HEK293 (cell line): ENCODE measurements around the gene LIN52.

Experiments
- CTCF ChIA-PET: fragments of 350-600 bp; formaldehyde crosslinking; extraction: SDS; loops from one replicate; lab custom pipeline; 2021; ENCODE audit warnings: antibody characterized with exemption; lab: Yijun Ruan, JAX
- POLR2A ChIA-PET: fragments of 300-600 bp; formaldehyde crosslinking; extraction: SDS; loops from one replicate; lab custom pipeline; 2020; ENCODE audit warnings: antibody characterized with exemption, inconsistent platforms; lab: Yijun Ruan, JAX
- H3K27ac ChIP-seq: fragments of 200-500 bp; sonication (Bioruptor generic); 2 replicates; pipeline ENCODE4 v1.5.1; 2014; ENCODE audit warnings: low read depth, low read length, control low read depth, inconsistent platforms; ENCODE audit errors: extremely low read depth
- H3K36me3 ChIP-seq, 2 experiments: fragments of 200-500 bp in 1 of 2; sonication (Bioruptor generic) in 1 of 2; 1 replicate in 1 of 2; 2 replicates in 1 of 2; pipeline ENCODE4 v1.5.1; 2014 to 2017; ENCODE audit warnings: inconsistent platforms in 2 of 2, low read length in 2 of 2; ENCODE audit not compliant: control insufficient read depth in 2 of 2, insufficient read depth in 1 of 2
- H3K4me1 ChIP-seq: fragments of 200-500 bp; sonication (Bioruptor generic); 2 replicates; pipeline ENCODE4 v1.5.1; 2014; ENCODE audit warnings: mild to moderate bottlenecking, low read length, inconsistent platforms; ENCODE audit not compliant: control insufficient read depth, insufficient read depth
- H3K4me3 ChIP-seq: 2 replicates; pipeline ENCODE4 v1.5.1; 2011; ENCODE audit warnings: low read depth, mild to moderate bottlenecking, control low read depth, low read length, moderate library complexity
- H3K9me3 ChIP-seq: fragments of 200-500 bp; sonication (Bioruptor generic); 2 replicates; pipeline ENCODE4 v1.5.1; 2014; ENCODE audit warnings: low read depth, low read length, inconsistent platforms; ENCODE audit not compliant: control insufficient read depth, insufficient read depth
- MEIS1 ChIP-seq: sonication (generic); formaldehyde crosslinking; IDR thresholded peaks from 2 replicates; pipeline ENCODE4 v1.8.1; 2022; ENCODE audit warnings: missing genetic modification reagents, mild to moderate bottlenecking, borderline replicate concordance
- SP2 ChIP-seq: fragments of 450-650 bp; formaldehyde crosslinking; IDR thresholded peaks from 2 replicates; pipeline ENCODE4 v1.5.1; 2016; ENCODE audit warnings: missing biosample characterization, missing genetic modification characterization
- ZFP37 ChIP-seq: fragments of 450-650 bp; formaldehyde crosslinking; IDR thresholded peaks from 2 replicates; pipeline ENCODE4 v1.5.1; 2016; ENCODE audit warnings: missing biosample characterization, missing genetic modification characterization
- ZNF132 ChIP-seq: fragments of 450-650 bp; formaldehyde crosslinking; IDR thresholded peaks from 2 replicates; pipeline ENCODE4 v1.5.1; 2017; ENCODE audit warnings: missing biosample characterization, missing genetic modification characterization, borderline replicate concordance
- ZNF16 ChIP-seq: fragments of 450-650 bp; formaldehyde crosslinking; IDR thresholded peaks from 2 replicates; pipeline ENCODE4 v1.5.1; 2016; ENCODE audit warnings: low read depth, missing biosample characterization, missing genetic modification characterization
- ZNF202 ChIP-seq: fragments of 450-650 bp; formaldehyde crosslinking; IDR thresholded peaks from 2 replicates; pipeline ENCODE4 v1.5.1; 2016; ENCODE audit warnings: missing biosample characterization, missing genetic modification characterization, borderline replicate concordance
- ZNF324 ChIP-seq: fragments of 450-650 bp; formaldehyde crosslinking; IDR thresholded peaks from 2 replicates; pipeline ENCODE4 v1.5.1; 2016; ENCODE audit warnings: missing biosample characterization, missing genetic modification characterization
- ZNF391 ChIP-seq: fragments of 450-650 bp; formaldehyde crosslinking; IDR thresholded peaks from 2 replicates; pipeline ENCODE4 v1.5.1; 2016; ENCODE audit warnings: low read depth, missing biosample characterization, missing genetic modification characterization, borderline replicate concordance
- ZNF529 ChIP-seq: fragments of 450-650 bp; formaldehyde crosslinking; IDR thresholded peaks from 2 replicates; pipeline ENCODE4 v1.5.1; 2017; ENCODE audit warnings: missing genetic modification characterization, missing biosample characterization; ENCODE audit not compliant: insufficient replicate concordance
- ZNF664 ChIP-seq: fragments of 450-650 bp; formaldehyde crosslinking; IDR thresholded peaks from 2 replicates; pipeline ENCODE4 v1.5.1; 2016; ENCODE audit warnings: missing biosample characterization, missing genetic modification characterization
- ZNF677 ChIP-seq: fragments of 450-650 bp; IDR thresholded peaks from 2 replicates; pipeline ENCODE4 v1.5.0; 2018; ENCODE audit warnings: missing biosample characterization, mild to moderate bottlenecking, missing genetic modification characterization, moderate library complexity
- ZNF792 ChIP-seq: fragments of 450-650 bp; formaldehyde crosslinking; IDR thresholded peaks from 2 replicates; pipeline ENCODE4 v1.5.1; 2016; ENCODE audit warnings: missing biosample characterization, missing genetic modification characterization
- ZSCAN23 ChIP-seq: fragments of 450-650 bp; formaldehyde crosslinking; IDR thresholded peaks from 2 replicates; pipeline ENCODE4 v1.5.1; 2016; ENCODE audit warnings: missing biosample characterization, missing genetic modification characterization
- TF ChIP-seq, protein P1 (sequence below): sonication (generic); formaldehyde crosslinking; IDR thresholded peaks from 2 replicates; pipeline ENCODE4 v1.8.1; 2022; ENCODE audit warnings: mild to moderate bottlenecking, moderate library complexity, missing genetic modification reagents
- TF ChIP-seq, protein P2 (sequence below): fragments of 450-650 bp; formaldehyde crosslinking; IDR thresholded peaks from 2 replicates; pipeline ENCODE4 v1.5.1; 2016; ENCODE audit warnings: missing biosample characterization, missing genetic modification characterization
- TF ChIP-seq, protein P3 (sequence below): fragments of 450-650 bp; formaldehyde crosslinking; IDR thresholded peaks from 2 replicates; pipeline ENCODE4 v1.5.1; 2017; ENCODE audit warnings: missing biosample characterization, missing genetic modification characterization
- TF ChIP-seq, protein P4 (sequence below): fragments of 450-650 bp; formaldehyde crosslinking; IDR thresholded peaks from 2 replicates; pipeline ENCODE4 v1.5.1; 2016; ENCODE audit warnings: missing biosample characterization, missing genetic modification characterization
- TF ChIP-seq, protein P5 (sequence below): fragments of 450-650 bp; formaldehyde crosslinking; IDR thresholded peaks from 2 replicates; pipeline ENCODE4 v1.5.1; 2016; ENCODE audit warnings: missing biosample characterization, missing genetic modification characterization

Gene LIN52

DNA sequence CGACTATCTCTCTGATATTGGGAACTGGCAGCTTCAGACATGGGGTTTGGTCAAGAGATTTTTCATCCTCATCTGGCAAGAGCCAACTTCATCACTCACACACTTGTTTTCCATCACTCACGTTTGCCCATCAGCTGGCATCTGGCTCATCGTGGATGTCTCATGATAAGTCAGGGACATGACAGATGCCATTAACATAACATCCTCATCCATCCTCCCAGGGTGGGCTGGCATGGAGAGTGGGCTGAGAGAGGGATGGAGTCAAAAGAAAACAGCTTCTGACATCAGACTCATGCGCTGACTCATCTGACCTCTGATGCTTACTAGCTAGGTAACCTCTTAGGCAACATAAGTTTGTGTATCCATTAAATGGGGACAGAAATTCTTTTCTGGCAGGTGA lies 152.7 kb downstream of the LIN52 start:
- Histone ChIP-seq H3K9me3 (no peaks in the 10 kb centered on the region), H3K36me3 (no peaks in the 10 kb centered on the region), H3K27ac (no peak overlapping the region), H3K4me3 (no peak overlapping the region), H3K4me1 (no peaks in the 10 kb centered on the region)
- TF ChIP-seq ZNF16 (tag by site-specific recombination) (no peak), ZSCAN23 (tag by site-specific recombination) (no peak), ZNF529 (no peak), MEIS1 (CRISPR knock-in tag) (no peak), ZFP37 (tag by site-specific recombination) (no peak), ZNF792 (tag by site-specific recombination) (no peak), ZNF664 (tag by site-specific recombination) (no peak), ZNF132 (no peak), ZNF391 (tag by site-specific recombination) (no peak), ZNF677 (tag by site-specific recombination) (no peak), ZNF202 (tag by site-specific recombination) (no peak), ZNF324 (tag by site-specific recombination) (no peak), SP2 (tag by site-specific recombination) (no peak)
- TF ChIP-seq, protein P1, sequence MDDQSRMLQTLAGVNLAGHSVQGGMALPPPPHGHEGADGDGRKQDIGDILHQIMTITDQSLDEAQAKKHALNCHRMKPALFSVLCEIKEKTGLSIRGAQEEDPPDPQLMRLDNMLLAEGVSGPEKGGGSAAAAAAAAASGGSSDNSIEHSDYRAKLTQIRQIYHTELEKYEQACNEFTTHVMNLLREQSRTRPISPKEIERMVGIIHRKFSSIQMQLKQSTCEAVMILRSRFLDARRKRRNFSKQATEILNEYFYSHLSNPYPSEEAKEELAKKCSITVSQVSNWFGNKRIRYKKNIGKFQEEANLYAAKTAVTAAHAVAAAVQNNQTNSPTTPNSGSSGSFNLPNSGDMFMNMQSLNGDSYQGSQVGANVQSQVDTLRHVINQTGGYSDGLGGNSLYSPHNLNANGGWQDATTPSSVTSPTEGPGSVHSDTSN (CRISPR knock-in tag) = no peak
- TF ChIP-seq, protein P2, sequence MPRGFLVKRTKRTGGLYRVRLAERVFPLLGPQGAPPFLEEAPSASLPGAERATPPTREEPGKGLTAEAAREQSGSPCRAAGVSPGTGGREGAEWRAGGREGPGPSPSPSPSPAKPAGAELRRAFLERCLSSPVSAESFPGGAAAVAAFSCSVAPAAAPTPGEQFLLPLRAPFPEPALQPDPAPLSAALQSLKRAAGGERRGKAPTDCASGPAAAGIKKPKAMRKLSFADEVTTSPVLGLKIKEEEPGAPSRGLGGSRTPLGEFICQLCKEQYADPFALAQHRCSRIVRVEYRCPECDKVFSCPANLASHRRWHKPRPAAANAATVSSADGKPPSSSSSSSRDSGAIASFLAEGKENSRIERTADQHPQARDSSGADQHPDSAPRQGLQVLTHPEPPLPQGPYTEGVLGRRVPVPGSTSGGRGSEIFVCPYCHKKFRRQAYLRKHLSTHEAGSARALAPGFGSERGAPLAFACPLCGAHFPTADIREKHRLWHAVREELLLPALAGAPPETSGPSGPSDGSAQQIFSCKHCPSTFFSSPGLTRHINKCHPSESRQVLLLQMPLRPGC (tag by site-specific recombination) = no peak
- TF ChIP-seq, protein P3, sequence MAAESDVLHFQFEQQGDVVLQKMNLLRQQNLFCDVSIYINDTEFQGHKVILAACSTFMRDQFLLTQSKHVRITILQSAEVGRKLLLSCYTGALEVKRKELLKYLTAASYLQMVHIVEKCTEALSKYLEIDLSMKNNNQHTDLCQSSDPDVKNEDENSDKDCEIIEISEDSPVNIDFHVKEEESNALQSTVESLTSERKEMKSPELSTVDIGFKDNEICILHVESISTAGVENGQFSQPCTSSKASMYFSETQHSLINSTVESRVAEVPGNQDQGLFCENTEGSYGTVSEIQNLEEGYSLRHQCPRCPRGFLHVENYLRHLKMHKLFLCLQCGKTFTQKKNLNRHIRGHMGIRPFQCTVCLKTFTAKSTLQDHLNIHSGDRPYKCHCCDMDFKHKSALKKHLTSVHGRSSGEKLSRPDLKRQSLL (tag by site-specific recombination) = no peak
- TF ChIP-seq, protein P4, sequence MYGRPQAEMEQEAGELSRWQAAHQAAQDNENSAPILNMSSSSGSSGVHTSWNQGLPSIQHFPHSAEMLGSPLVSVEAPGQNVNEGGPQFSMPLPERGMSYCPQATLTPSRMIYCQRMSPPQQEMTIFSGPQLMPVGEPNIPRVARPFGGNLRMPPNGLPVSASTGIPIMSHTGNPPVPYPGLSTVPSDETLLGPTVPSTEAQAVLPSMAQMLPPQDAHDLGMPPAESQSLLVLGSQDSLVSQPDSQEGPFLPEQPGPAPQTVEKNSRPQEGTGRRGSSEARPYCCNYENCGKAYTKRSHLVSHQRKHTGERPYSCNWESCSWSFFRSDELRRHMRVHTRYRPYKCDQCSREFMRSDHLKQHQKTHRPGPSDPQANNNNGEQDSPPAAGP (tag by site-specific recombination) = no peak
- TF ChIP-seq, protein P5, sequence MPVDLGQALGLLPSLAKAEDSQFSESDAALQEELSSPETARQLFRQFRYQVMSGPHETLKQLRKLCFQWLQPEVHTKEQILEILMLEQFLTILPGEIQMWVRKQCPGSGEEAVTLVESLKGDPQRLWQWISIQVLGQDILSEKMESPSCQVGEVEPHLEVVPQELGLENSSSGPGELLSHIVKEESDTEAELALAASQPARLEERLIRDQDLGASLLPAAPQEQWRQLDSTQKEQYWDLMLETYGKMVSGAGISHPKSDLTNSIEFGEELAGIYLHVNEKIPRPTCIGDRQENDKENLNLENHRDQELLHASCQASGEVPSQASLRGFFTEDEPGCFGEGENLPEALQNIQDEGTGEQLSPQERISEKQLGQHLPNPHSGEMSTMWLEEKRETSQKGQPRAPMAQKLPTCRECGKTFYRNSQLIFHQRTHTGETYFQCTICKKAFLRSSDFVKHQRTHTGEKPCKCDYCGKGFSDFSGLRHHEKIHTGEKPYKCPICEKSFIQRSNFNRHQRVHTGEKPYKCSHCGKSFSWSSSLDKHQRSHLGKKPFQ (tag by site-specific recombination) = no peak
- ChIA-PET CTCF (interaction anchor here (1.4 to 2.1 kb wide), 2 partner anchors 15 to 20 kb away, joined by 3 to 4 read pairs; no protein-coding TSS in a partner anchor), POLR2A (no interaction called here)
